Natural killer cell (primary cell): Measurements from ENCODE around the gene GPHA2. TPM values are rescaled to one million over a fixed set of nuclear protein-coding genes. Genes with fewer than 3 reads are reported as not detected.
"Not testable (repeated sequence)": the region's sequence is repeated elsewhere in the genome, so short reads cannot be mapped to it uniquely, and the experiment has no call there.

ENCODE experiments used
- ATAC-seq, 3 donors: fragments of 150-1000 bp in 2 of 3; fragments of 200-7000 bp in 1 of 3; cut with Tn5 transposase; 1 replicate in 1 of 3; 2 replicates in 2 of 3; pipeline ENCODE4 v1.10.0; 2021; ENCODE audit warnings: mild to moderate bottlenecking in 2 of 3, moderate library complexity in 2 of 3
- DNase-seq, 2 donors: peaks; one replicate each; pipeline versions ENCODE4 v3.0.0 to v3.0.0-alpha.2; 2013 to 2021; ENCODE audit warnings: mixed read lengths in 1 of 2
- H3K27ac ChIP-seq: one replicate; pipeline ENCODE4 v1.5.1; 2013; ENCODE audit warnings: mild to moderate bottlenecking, low read length
- H3K27me3 ChIP-seq: one replicate; pipeline ENCODE4 v1.6.1; 2013; ENCODE audit warnings: low read length; ENCODE audit not compliant: control insufficient read depth, insufficient read depth
- H3K36me3 ChIP-seq: one replicate; pipeline ENCODE4 v1.6.1; 2013; ENCODE audit warnings: low read length; ENCODE audit not compliant: control insufficient read depth, insufficient read depth
- H3K4me1 ChIP-seq: one replicate; pipeline ENCODE4 v1.6.1; 2013; ENCODE audit warnings: low read length; ENCODE audit not compliant: control insufficient read depth, insufficient read depth
- H3K4me3 ChIP-seq: one replicate; pipeline ENCODE4 v1.5.1; 2013; ENCODE audit warnings: low read length
- H3K9me3 ChIP-seq: one replicate; pipeline ENCODE4 v1.6.1; 2013; ENCODE audit warnings: low read length; ENCODE audit not compliant: control insufficient read depth, insufficient read depth
- H3K27ac Mint-ChIP-seq, 2 donors: one replicate each; pipeline ENCODE4 v1.8.0; 2022; ENCODE audit warnings: mild to moderate bottlenecking in 2 of 2, mixed read lengths in 2 of 2, moderate library complexity in 1 of 2
- H3K27me3 Mint-ChIP-seq, 2 donors: one replicate each; pipeline ENCODE4 v1.8.0; 2022; ENCODE audit warnings: low read depth in 2 of 2, mixed read lengths in 2 of 2
- H3K36me3 Mint-ChIP-seq: one replicate; pipeline ENCODE4 v1.8.0; 2022; ENCODE audit warnings: mixed read lengths
- H3K4me1 Mint-ChIP-seq, 2 donors: one replicate each; pipeline ENCODE4 v1.8.0; 2022; ENCODE audit warnings: mixed read lengths in 2 of 2
- H3K4me3 Mint-ChIP-seq: one replicate; pipeline ENCODE4 v1.8.0; 2022; ENCODE audit warnings: mild to moderate bottlenecking, moderate library complexity, mixed read lengths
- H3K9me3 Mint-ChIP-seq, 2 donors: one replicate each; pipeline ENCODE4 v1.8.0; 2022; ENCODE audit warnings: mixed read lengths in 2 of 2
- WGBS: methylation state at CpG from one replicate; pipeline ENCODE4 v1.1.7; 2013; ENCODE audit warnings: missing lambda C conversion rate; ENCODE audit not compliant: insufficient coverage; 5-methylcytosine and 5-hydroxymethylcytosine counted together
- intact Hi-C: fragments of 100-400 bp; cut with micrococcal nuclease; formaldehyde crosslinking; loops from one replicate; pipeline ENCODE4 v1.14.2; 2022
- total RNA-seq, 4 donors: library from RNA; stranded (reverse); fragments of 120-200 nt in 1 of 4; gene quantifications; one replicate each; pipeline versions ENCODE4 v1.2.3 to v1.2.4, GENCODE V29; 2013 to 2022
- TF ChIP-seq, protein P1 (sequence below): fragments of 200-600 bp; IDR thresholded peaks from one replicate; pipeline ENCODE4 v1.8.0; 2022; ENCODE audit warnings: antibody characterized with exemption

GPHA2 gene
- not detected for total RNA-seq
- total RNA-seq (2013), result 0.14 TPM

DNA sequence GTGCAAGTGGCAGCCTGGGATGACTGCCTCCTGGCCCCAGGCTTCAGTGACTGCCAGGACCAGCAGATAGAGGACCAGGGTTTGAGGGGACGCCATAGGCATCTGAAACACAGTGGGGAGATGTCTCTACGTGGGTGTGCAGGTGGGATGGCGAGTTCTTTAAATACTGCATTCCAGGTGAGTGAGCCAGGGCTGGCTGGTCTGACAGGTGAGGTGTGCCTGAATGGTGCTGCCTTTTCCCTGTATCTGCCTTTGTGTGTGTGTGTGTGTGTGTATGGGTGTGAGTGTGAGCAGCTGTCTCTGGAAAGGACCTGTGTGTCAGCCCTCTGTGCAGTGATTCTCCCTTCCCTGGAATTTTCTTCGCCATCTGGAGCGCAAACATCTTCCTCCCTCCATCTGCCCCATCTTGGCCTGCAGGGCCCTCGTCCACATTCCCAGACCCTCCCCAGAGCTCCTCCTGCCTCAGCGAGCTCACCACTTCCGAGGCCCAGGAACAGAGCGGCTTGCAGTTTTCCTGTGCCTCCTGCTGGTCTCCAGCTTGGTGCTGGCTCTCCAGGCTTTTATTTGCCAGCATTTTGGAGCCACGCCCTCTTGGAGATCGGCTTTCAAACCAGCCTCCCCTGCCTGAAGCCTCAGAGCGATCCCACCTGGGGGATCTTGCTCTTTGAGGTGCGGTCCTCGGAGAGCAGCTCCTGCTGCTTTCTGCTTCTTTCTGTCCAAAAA, at the start of gene GPHA2:
Gene GPHA2 (minus strand): TSS at position 535 of the 723 bp plus-strand sequence. CDS start 433 bp downstream, at position 102.
- Mint-ChIP-seq H3K27me3 (peaks cover 0 to 3% of the 10 kb centered on the region in 2 donors), H3K27ac (no peak within 1 kb of the TSS), H3K4me1 (no peaks in the 10 kb centered on the region), H3K9me3 (no peaks in the 10 kb centered on the region), H3K36me3 (no peaks in the 10 kb centered on the region), H3K4me3 (no peak within 1 kb of the TSS)
- H3K4me1 ChIP-seq, result no peaks in the 10 kb centered on the region
- H3K9me3 ChIP-seq, result no peaks in the 10 kb centered on the region
- no peak for ATAC-seq
- no peak for DNase-seq
- 86% methylated on average over 14 of the region's 14 CpGs for WGBS
- H3K4me3 ChIP-seq, result no peak within 1 kb of the TSS
- no peaks in the 10 kb centered on the region for H3K27me3 ChIP-seq
- no peak within 1 kb of the TSS for H3K27ac ChIP-seq
- peaks cover 27% of the 10 kb centered on the region for H3K36me3 ChIP-seq
- TF ChIP-seq, protein P1, sequence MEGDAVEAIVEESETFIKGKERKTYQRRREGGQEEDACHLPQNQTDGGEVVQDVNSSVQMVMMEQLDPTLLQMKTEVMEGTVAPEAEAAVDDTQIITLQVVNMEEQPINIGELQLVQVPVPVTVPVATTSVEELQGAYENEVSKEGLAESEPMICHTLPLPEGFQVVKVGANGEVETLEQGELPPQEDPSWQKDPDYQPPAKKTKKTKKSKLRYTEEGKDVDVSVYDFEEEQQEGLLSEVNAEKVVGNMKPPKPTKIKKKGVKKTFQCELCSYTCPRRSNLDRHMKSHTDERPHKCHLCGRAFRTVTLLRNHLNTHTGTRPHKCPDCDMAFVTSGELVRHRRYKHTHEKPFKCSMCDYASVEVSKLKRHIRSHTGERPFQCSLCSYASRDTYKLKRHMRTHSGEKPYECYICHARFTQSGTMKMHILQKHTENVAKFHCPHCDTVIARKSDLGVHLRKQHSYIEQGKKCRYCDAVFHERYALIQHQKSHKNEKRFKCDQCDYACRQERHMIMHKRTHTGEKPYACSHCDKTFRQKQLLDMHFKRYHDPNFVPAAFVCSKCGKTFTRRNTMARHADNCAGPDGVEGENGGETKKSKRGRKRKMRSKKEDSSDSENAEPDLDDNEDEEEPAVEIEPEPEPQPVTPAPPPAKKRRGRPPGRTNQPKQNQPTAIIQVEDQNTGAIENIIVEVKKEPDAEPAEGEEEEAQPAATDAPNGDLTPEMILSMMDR, result no peak
- intact Hi-C loops, result no loop called here

DNA sequence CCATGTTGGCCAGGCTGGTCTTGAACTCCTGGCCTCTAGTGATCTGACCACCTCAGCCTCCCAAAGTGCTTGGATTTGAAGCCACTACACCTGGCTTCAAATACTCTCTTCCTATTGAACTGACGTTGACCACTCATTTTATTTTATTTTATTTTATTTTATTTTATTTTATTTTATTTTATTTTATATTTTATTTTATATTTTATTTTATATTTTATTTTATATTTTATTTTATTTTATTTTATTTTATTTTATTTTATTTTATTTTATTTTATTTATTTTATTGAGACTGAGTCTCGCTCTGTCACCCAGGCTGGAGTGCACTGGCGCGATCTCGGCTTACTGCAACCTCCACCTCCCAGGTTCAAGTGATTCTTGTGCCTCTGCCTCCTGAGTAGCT, 47.6 kb upstream of the GPHA2 start:
- H3K36me3 Mint-ChIP-seq, ATAC-seq, H3K4me3 ChIP-seq, intact Hi-C loops, H3K27ac Mint-ChIP-seq, H3K27me3 Mint-ChIP-seq, H3K4me3 Mint-ChIP-seq, DNase-seq, H3K9me3 Mint-ChIP-seq, H3K36me3 ChIP-seq, H3K27ac ChIP-seq, H3K4me1 ChIP-seq, H3K27me3 ChIP-seq, H3K4me1 Mint-ChIP-seq, H3K9me3 ChIP-seq: not testable (repeated sequence)
- WGBS, result 83% methylated on average over 3 of the region's 5 CpGs

DNA sequence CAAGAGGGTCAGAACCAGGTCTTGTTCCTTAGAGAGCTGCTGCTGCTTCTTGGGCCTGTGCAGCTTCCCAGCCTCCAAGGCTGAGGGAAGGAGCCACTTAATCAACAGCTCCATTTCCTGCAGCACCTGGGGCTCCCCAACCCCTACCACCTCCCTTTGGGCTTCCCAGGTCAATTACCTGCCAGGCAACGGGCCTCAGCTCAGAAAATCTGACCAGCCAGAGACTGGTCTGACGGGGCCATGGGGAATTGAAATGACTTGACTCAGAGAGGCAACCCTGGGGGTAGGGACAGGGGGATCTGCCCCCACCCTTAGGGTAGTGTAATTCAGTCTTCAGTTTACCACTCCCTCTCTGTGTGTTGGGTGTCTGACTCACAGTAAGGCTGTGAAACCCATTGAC, 41.0 kb upstream of the GPHA2 start:
- no peaks in the 10 kb centered on the region for H3K36me3 ChIP-seq
- Mint-ChIP-seq H3K4me3 (no peak overlapping the region), H3K9me3 (no peaks in the 10 kb centered on the region), H3K4me1 (no peaks in the 10 kb centered on the region), H3K27ac (no peak overlapping the region), H3K36me3 (no peaks in the 10 kb centered on the region), H3K27me3 (no peaks in the 10 kb centered on the region)
- intact Hi-C loops, result no loop called here
- H3K4me1 ChIP-seq, result peaks cover 18% of the 10 kb centered on the region
- ATAC-seq (no peak), DNase-seq (no peak)
- no peak overlapping the region for H3K4me3 ChIP-seq
- peaks cover 5% of the 10 kb centered on the region for H3K27me3 ChIP-seq
- TF ChIP-seq, protein P1, result no peak
- WGBS, result 82% methylated on average over 2 of the region's 2 CpGs
- no peaks in the 10 kb centered on the region for H3K9me3 ChIP-seq
- no peak overlapping the region for H3K27ac ChIP-seq

- no peaks in the 10 kb centered on the region for H3K4me1 Mint-ChIP-seq
- Histone ChIP-seq H3K4me1 (peaks cover 22% of the 10 kb centered on the region), H3K36me3 (no peaks in the 10 kb centered on the region), H3K27ac (no peak overlapping the region), H3K9me3 (no peaks in the 10 kb centered on the region), H3K27me3 (peaks cover 6% of the 10 kb centered on the region), H3K4me3 (no peak overlapping the region)
- H3K27ac Mint-ChIP-seq, result no peak overlapping the region
- intact Hi-C loops, result no loop called here
- no peak for DNase-seq
- no peaks in the 10 kb centered on the region for H3K36me3 Mint-ChIP-seq
- 71% methylated on average over 5 of the region's 5 CpGs for WGBS
- H3K9me3 Mint-ChIP-seq, result no peaks in the 10 kb centered on the region
- no peak overlapping the region for H3K4me3 Mint-ChIP-seq
- H3K27me3 Mint-ChIP-seq, result peaks cover 8% of the 10 kb centered on the region in 2 donors
- TF ChIP-seq, protein P1, result no peak
- no peak for ATAC-seq
Measured at GRCh38 chr11:64974124-64974523, 38.4 kb upstream of the GPHA2 start.
